ENCODE data around the gene PTCD2.
"Not testable (repeated sequence)": the region's sequence is repeated elsewhere in the genome, so short reads cannot be mapped to it uniquely, and the experiment has no call there.

PTCD2 gene

DNA sequence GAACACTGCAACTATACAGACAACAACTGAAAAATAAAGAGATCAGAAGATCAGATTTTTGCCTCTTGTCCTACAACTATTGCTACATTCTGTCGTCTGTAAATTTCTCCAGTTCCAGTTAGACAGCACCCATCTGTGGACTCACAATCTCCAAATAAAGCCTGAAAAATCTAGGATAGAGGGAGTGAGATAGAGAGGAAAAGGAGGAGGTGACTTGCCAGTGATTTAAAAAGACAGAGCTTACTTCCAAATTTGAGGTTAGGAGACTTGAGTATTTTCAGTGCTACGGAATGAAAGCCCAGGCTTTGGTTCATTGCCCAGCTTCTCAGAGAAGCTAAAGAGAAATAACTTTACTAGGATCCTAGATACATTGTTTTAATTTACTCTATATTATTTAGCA lies 63.6 kb downstream of the PTCD2 start:
- no peak for DNase-seq

DNA sequence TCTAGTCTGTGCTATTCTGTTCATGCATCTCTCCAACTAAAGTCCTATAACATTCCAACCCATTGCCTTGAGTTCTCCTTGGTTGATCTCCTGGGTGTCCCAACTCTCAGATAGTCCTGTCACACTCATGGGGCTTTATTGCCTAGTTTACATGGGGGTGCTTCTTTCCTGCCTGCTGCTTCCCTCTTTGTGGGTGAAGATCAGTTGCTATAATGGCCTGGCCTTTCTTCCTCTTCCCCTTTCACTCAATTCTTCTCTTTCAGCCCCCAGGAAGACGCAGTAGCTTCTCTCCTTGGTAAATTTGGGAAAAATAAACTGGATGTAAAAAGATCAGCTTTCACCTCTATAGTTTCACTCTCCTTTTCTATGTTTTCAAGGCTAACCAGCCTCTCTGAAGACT lies 66.5 kb downstream of the PTCD2 start:
- DNase-seq = no peak

DNA sequence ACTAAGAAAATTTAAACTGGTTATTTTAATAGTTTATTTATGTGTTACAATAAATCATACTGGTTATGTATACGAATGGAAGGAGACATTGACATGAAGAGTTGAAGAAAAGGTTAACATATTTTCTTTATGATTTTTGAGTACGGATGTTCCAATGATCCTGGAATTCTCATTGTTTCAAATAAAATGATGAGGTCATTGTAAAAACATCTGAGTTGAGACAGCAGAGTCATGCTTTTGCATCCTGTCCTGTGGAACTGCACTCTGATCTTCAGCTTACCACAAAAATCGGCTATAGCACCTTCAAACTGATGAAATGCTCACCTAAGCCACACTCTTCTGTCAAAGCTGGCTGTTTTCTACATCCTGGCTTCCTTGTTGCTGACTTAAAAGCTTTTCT lies 67.8 kb downstream of the PTCD2 start:
- no peak for DNase-seq

DNA sequence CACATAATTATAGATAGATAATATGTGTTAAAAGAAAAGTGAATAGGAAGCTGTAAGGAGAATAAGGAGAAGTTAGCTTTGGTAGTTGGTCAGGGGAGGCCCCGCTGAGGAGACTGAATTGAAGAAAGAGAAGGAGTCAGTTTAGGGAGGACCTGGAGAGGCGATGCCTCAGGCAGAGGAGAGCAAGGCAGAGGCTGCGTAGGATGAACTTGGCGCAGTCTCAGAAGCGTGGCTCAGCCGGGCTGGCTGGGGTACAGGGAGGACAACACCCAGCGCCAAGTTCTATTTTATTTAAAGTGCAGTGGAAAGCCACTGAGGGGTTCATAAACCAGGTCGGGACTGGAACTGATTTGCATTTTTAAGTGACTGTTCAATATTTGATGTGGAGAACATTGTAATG lies 68.5 kb downstream of the PTCD2 start:
- DNase-seq = no peak

DNA sequence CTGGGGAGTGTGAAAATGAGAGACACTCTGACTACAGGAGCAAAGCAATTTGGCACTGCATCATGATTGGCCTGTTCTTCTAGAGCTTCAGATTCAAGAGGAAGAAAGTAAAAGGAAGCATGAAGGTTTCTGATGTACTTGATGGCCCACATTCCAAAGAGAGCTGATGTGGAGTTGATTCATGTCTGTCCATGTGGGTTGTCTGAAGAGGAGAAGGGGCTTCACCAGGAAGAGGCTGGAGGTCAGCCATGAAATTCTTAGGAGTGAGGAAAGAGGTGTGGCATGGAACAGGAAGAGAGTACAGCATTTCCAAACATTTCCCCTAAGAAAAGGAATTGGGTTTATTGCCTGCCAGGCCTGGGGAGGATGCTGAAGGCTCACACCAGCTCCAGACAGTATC lies 70.7 kb downstream of the PTCD2 start:
- no peak for DNase-seq

DNA sequence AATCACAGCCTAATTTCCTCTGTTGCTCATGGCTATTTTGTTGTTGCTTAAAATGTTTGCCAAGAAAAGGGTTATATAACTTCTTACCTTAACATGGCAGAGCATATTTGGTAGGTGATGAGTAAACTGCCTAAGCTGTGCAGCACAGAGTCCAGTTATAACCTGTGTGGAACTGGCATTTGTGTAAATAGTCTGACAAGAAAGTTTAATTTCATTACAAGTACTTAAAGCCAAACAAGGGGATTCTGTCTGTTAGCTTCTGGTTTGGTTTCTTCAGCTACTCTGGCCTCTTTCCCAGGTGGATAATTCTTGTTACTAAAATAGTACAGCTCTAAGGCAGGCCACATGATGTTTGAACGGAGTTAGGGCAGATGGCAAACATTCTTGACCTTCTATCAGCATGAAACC lies 72.2 kb downstream of the PTCD2 start:
- no peak for DNase-seq

DNA sequence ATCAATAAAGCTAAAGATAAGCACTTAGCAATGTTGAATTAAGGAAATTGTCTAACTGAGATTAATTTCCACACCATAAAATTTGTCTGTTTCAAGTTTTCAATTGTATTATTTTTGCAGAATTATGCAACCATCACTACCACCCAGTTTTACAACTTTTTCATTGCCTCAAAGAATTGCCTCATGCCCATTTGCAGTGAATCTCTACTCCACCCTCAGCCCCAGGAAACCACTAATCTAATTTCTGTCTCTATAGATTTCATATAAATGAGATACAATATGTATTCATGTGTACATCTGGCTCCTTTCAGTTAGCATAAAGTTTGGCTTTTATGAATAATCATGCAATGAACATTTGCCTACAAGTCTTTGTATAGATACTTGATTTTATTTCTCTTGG lies 72.9 kb downstream of the PTCD2 start:
- no peak for DNase-seq

DNA sequence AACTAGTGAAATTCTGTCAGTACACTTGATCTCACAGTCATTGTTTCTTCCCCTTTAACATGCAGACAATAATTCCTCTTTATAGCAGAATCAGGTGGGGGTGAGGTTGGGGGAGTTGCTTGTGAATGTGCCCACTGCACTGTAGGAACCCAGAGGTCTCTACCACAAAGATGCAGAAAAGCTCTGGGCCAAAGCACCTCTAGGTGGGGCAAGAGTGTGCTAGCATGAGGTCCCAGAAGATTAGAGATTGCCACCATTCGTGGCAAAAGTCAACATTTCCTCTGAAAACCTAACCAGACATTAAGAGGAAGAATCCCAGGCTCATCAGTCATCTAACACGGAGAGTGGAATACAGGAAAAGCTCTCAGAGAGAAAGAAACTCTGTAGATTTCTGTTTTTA lies 74.5 kb downstream of the PTCD2 start:
- no peak for DNase-seq

DNA sequence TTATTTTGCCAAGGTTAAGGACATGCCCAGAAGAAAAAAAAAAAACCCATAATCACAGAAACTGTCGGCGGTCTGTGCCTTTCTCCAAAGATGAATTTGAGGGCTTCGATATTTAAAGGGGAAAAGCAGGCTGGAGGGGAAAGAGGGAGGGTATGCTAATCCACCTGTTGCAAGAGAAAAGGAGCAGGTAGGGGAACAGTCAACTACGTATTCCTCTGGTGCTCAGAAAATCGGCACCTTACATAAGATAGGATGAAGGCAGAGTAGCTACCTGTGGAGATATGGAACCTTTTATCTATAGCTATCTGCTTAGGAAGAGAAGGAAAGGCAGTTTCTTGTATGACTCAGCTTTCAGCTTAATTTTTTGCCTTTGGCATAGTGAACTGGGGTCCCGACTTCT lies 77.7 kb downstream of the PTCD2 start:
- no peak for DNase-seq

DNA sequence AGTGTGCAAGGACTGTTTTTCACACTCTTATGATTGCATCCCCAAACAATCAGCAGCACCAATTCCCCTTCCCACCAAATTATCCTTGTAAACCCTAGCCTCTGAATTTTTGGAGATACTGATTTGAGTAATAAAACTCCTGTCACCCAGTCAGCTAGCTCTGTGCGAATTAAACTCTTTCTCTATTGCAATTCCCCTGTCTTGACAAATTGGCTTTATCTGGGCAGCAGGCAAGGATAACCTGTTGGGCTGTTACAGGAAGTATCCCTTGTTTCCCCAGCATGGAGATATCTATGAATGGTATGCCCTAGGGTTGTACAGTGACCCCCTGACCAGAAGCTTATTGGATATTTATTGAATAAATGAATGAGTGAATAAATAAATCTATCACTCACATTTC lies 80.8 kb downstream of the PTCD2 start:
- DNase-seq = no peak

DNA sequence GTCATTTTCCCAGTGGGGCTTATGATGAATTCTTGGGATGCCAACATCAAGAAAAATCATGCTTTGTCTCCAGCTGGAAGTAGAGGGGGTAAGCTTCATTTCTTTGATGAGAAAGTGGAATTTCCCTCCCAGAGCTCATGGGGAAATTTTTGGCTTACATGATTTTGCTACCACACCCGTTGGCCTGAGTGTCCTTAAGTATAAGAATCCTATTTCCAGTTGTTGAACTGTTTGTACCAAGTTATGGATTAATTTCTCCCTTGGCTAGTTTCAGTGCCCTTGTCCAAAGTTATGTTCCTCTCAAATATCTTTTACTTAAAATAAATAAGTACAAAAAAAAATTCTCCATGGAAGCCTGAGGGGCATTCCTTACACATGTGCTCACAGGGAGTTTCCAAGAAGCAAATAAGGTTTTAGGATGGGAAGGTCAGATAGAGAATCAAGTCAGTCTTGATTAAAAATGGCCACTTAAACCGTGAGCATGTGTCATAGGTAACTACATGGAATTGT lies 82.3 kb downstream of the PTCD2 start:
- no peak for DNase-seq

DNA sequence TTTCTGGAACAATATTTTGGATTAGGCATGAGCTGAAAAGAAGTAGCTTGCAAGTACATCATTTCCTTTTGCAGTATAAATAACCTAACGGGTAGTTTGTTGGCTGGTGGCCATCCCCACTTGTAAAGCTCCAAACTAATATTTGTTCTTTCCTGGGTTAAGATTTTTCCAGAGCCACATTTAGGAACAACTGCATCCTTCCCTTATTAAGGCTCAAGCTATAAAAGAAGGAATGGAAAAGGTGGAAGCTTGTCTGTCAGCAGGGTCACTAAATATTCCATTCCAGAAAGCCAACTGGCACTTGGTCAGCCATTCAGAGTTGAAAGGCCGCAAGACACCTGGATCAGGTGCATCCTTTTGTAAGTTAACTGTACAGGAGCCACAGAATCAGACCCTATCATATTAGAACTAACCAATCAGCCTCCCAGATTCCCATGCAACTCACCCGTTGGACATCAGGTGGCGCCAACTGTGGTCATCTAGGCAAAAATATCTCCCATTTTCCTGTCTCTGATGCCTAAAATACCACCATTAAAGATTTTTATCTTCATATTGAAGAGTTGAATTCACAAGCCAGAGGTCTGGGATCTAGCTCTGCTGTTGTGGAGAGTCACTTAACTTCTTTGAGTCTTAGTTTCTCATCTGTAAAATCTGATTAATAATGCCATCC lies 82.9 kb downstream of the PTCD2 start:
- DNase-seq = no peak

DNA sequence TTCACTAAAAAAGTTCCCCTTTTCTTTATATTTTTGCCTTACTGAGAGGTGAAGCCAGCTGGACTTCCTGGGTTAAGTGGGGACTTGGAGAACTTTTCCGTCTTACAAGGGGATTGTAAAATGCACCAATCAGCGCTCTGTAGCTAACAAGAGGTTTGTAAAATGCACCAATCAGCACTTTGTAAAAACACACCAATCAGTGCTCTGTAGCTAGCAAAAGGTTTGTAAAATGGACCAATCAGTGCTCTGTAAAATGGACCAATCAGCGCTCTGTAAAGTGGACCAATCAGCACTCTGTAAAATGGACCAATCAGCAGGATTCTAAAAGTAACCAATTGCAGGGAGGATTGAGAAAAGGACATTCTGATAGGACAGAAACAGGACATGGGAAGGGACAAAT lies 84.6 kb downstream of the PTCD2 start:
- not testable (repeated sequence) for DNase-seq

DNA sequence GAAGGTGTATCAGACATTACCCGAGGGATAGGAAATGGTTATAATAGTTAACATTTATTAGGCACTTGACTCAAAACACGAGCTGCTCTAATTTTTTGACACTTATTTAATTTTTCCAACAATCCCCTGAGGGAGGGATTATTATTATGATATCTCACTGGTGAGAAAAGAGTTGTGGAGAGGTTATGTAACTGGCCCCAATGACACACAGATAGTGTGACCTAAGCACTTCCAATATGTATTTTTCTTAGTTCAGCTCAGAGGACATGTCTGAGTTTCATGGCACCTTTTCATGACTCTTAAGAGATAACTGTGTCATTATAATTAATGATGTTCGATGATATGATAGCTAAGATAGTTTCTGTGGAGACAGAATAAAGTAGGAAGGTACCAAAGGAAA lies 86.9 kb downstream of the PTCD2 start:
- DNase-seq = no peak

DNA sequence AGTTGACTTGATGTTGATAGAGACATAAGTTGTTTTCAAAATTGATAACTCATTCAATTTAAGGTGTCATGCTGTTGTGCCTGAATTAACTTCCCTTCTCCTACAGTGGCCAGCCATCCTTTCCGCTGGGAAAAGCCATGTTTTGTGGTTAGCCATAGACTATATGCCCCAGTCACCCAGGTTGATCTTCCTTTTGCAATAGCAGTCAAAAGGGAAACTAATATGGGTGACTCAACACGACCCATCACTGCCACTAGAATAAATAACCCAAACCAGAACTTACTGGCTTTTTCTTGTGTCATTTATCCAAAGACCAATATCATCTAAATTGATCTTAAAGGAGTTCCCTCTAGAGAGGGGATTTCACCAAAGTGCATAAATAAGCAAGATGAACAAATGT lies 87.4 kb downstream of the PTCD2 start:
- no peak for DNase-seq

DNA sequence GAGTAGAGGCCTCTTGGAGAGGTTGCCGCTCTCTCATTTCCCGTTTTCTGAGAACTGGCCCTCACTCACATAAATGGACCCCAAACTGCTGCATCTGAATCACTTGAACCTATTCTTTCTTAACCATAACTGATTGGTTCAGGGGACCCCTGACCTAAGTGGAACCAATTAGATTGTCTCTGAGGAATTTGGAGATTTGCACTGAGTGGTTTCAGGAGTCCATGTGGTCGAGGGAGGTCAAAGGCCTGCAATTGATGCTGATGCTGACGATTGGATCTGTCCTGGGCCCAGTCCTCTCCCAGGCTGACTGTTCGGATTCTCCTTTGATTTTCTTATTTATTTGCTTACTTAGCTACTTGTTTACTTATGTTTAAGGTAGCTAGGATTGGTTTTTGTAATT lies 88.0 kb downstream of the PTCD2 start:
- no peak for DNase-seq

DNA sequence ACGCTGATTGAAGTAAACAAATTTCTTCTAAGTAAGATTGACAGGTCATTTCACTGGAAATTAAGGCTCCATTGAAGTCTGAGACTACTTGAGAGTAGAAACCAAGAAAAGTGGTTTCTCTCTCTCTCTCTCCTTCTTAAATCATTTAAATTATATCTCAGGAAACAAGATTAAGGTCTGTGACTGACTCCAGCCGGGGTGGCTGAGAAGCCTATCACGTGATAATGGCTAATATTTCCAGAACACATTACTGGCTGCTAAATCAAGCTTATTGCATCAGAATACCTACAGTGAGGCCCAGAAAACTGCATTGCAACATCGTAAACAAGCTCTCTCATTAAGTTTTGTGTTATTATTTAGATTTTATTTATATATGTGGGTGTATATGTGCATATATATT lies 88.4 kb downstream of the PTCD2 start:
- no peak for DNase-seq

DNA sequence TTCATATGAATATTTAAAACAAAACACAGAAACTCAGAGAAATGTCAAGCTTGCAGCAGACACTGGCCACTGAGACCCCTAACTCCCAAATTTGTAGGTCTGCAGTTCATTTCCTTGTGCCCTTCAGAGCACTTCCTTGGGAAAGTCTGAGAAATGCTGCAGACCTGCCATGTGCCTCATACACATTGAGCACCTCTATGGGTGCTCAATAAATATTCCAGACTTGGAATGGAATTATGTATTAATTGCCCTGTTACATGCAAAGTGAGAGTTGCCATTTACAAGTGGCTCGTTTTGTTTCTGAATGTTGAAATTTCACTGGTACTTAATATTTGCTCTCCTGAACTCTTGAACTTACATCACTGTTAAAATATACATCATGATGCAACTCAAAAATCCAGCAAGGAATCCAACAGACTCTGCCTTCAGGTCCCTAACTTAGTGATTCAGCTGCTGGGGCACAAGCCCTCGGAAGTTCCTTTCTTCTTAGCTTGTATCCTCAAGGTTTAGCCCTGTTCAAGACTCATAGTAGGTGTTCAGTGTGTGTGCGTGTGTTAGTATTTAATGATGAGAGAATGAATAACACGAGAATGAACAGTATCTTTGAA lies 90.6 kb downstream of the PTCD2 start:
- no peak for DNase-seq

DNA sequence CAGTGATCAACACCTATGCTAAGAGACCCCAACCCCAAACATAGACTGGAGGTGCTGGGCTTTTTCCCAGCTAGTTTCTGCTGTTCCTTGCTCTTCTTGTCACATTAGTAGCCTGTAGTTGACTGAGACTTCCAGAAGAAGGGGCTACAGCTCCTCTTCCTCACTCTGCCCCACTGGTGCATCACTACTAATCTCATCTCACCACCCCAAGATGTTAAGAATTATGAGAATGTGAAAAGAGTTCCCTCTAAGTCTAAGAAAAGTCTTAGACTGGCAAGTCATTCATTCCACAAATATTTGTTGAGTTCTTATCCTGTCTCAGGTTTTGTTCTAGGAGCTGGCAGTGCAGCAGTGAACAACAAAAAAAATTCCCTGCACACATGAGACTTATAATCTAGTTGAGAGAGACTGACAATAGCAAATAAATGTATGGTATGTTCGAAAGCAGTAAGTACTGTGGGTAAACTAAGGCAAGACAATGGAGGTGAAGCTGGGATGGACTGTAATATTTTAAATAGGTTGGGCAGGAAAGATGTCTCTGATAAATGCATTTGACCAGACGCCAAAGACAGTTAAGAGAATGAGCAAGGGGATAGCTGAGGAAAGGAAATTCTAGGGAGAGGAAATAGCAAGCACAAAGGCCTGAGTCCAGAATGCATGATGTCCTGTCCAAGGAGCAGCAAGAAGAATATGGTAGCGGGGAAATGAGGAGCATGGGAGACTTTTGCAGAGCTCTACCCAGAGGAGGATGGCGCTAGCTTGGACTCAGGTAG lies 92.3 kb downstream of the PTCD2 start:
- no peak for DNase-seq

DNA sequence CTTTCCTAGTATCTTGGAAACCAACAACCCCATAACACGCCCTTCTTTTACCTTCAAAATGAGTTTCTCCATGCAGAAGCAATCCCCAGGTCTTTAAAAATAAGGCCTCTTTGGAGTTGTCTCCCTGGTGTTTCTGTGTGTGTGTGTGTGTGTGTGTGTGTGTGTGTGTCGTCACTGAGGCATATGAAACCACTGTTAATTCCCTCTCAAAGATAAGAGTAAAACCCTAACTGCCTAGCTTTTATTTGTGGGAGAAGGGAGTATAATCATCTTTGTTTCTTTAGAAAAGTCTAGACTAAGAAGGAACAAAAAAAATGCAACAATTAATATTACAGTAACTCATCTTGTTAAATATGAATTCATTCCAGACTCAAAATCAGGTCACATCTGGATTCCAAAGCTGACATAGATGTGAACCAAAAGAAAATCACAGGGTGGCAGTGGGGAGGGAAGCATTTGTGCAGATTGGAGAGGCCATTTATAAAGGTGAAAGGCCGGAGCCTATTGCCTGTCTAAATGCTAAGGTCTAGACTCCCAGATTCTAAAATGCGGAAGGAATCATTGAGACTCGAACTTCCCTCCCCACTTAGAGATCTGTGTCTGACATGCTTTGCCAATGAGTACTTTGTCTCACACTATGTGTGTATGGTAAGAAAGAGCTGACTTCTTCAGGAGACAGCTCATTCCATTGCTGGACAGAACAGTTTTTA lies 95.6 kb downstream of the PTCD2 start:
- DNase-seq = no peak

DNA sequence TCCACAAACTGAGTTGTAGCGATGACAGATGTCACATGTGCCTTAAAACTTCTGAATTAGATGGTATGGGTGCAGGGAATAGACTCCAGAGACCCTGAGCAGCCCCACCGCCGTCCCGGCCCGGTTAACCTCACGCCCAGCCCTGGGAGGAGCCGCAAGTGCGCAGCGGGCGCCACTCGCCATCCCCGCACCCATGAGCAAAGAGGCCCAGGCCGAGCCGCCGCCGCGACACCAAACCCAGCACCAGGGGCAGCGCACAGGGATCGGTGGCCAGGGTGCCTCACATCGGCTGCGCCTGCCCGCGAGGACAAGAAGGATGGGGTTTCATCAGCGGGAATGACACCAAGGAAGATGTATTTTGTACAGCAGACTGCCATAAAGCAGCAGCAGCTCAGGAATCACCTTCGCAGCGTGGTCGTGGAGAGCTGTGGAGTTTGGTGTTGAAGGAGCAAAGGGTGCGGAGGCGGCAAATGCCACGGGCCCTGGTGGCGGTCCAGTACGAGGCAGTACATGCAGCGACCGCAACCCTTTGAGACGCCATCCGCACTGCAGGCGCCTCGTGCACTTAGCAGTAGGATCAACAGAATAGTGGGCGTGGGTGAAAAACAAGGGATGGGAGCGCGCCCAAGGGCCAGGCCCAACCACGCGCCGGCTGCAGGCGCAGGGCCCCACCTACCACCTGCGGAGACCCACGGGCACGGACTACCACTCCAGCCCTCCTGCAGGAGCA lies 97.3 kb downstream of the PTCD2 start:
- no peak for DNase-seq

All from stimulated activated CD4-positive, alpha-beta T cell treated with anti-CD3 and anti-CD28 coated beads, Interleukin-4, amount 100 ng/mL, for 24 hours (primary cell).